Mesothelial cell of epicardium (in vitro differentiated cells): ENCODE data around the gene SMC4. TPM values are rescaled to one million over a fixed set of nuclear protein-coding genes. Genes with fewer than 3 reads are reported as not detected.

ENCODE experiments used
- DNase-seq, 2 experiments: peaks; one replicate each; pipeline ENCODE4 v3.0.0; 2021; ENCODE audit warnings: low spot score in 2 of 2; ENCODE audit not compliant: unreplicated experiment in 2 of 2
- H3K27ac Mint-ChIP-seq: 2 replicates; pipeline ENCODE4 v1.8.0; 2021; ENCODE audit warnings: mixed read lengths
- H3K27me3 Mint-ChIP-seq: 2 replicates; pipeline ENCODE4 v1.8.0; 2021; ENCODE audit warnings: low read depth, mixed read lengths
- H3K36me3 Mint-ChIP-seq: 2 replicates; pipeline ENCODE4 v1.8.0; 2021; ENCODE audit warnings: mixed read lengths
- H3K4me1 Mint-ChIP-seq: 2 replicates; pipeline ENCODE4 v1.8.0; 2021; ENCODE audit warnings: mixed read lengths
- H3K4me3 Mint-ChIP-seq: 2 replicates; pipeline ENCODE4 v1.8.0; 2021; ENCODE audit warnings: mild to moderate bottlenecking, moderate library complexity, mixed read lengths
- H3K9me3 Mint-ChIP-seq: 2 replicates; pipeline ENCODE4 v1.8.0; 2021; ENCODE audit warnings: mixed read lengths
- CTCF ChIP-seq: fragments of 200-600 bp; sonication (generic); IDR thresholded peaks from one replicate; pipeline ENCODE4 v1.5.0; 2021; ENCODE audit warnings: antibody characterized with exemption; ENCODE audit not compliant: unreplicated experiment
- total RNA-seq: library from RNA; stranded (reverse); gene quantifications from 3 replicates; pipeline ENCODE4 v1.2.1, GENCODE V29; 2021

The SMC4 gene
- total RNA-seq, 1 donor from 2014 or later, result 57.4 TPM

GRCh38 chr3:160395297-160395696 is 4.2 kb upstream of the SMC4 start:
- no peaks in the 10 kb centered on the region for H3K27me3 Mint-ChIP-seq
- no peak overlapping the region for H3K27ac Mint-ChIP-seq
- DNase-seq, result no peak
- no peak for TF ChIP-seq CTCF
- H3K9me3 Mint-ChIP-seq, result no peaks in the 10 kb centered on the region
- no peaks in the 10 kb centered on the region for H3K36me3 Mint-ChIP-seq
- H3K4me3 Mint-ChIP-seq, result no peak overlapping the region
- peaks cover 14% of the 10 kb centered on the region for H3K4me1 Mint-ChIP-seq

- H3K4me1 Mint-ChIP-seq, result peaks cover 40% of the 10 kb centered on the region
These were observed 678 bp upstream of the SMC4 start for GRCh38 chr3:160398820-160399124.

GRCh38 chr3:160400030-160400701 is 716 bp downstream of the SMC4 start:
- H3K27ac Mint-ChIP-seq, result peak overlapping the region; percentile 100
- no peak for TF ChIP-seq CTCF
- peaks cover 44% of the 10 kb centered on the region for H3K4me1 Mint-ChIP-seq
- H3K9me3 Mint-ChIP-seq, result no peaks in the 10 kb centered on the region
- peaks cover 2% of the 10 kb centered on the region for H3K36me3 Mint-ChIP-seq
- H3K4me3 Mint-ChIP-seq, result peak overlapping the region; percentile 94
- DNase-seq, result peak in 1 of 2 experiments; percentile 57
- H3K27me3 Mint-ChIP-seq, result no peaks in the 10 kb centered on the region

More at GRCh38 chr3:160398820-160399124, 678 bp upstream of the SMC4 start:
- Mint-ChIP-seq H3K27ac (peak overlapping the region; percentile 100), H3K27me3 (no peaks in the 10 kb centered on the region), H3K9me3 (no peaks in the 10 kb centered on the region), H3K36me3 (no peaks in the 10 kb centered on the region), H3K4me3 (peak overlapping the region; percentile 94)
- TF ChIP-seq CTCF, result no peak
- DNase-seq, result no peak

- peak in 1 of 2 experiments; percentile 49 for DNase-seq
- peaks cover 41% of the 10 kb centered on the region for H3K4me1 Mint-ChIP-seq
- TF ChIP-seq CTCF, result no peak
- no peaks in the 10 kb centered on the region for H3K27me3 Mint-ChIP-seq
- peak overlapping the region; percentile 94 for H3K4me3 Mint-ChIP-seq
- H3K36me3 Mint-ChIP-seq, result peaks cover 2% of the 10 kb centered on the region
- H3K9me3 Mint-ChIP-seq, result no peaks in the 10 kb centered on the region
- H3K27ac Mint-ChIP-seq, result peak overlapping the region; percentile 90
These were observed 1.3 kb downstream of the SMC4 start for GRCh38 chr3:160400702-160401150.

- Mint-ChIP-seq H3K27ac (peak overlapping the region; percentile 90), H3K9me3 (no peaks in the 10 kb centered on the region), H3K4me1 (peaks cover 41% of the 10 kb centered on the region), H3K4me3 (peak overlapping the region; percentile 94), H3K36me3 (peaks cover 2% of the 10 kb centered on the region), H3K27me3 (no peaks in the 10 kb centered on the region)
- no peak for DNase-seq
- no peak for TF ChIP-seq CTCF
These were observed 2.0 kb downstream of the SMC4 start for GRCh38 chr3:160401291-160402095.
